Retina (tissue), 1 donor: ENCODE measurements around the gene BTBD19.
"Not testable (repeated sequence)": the region's sequence is repeated elsewhere in the genome, so short reads cannot be mapped to it uniquely, and the experiment has no call there.

Experiments used
- DNase-seq: peaks from one replicate; pipeline ENCODE4 v3.0.0-alpha.2; 2016

Gene BTBD19

DNA sequence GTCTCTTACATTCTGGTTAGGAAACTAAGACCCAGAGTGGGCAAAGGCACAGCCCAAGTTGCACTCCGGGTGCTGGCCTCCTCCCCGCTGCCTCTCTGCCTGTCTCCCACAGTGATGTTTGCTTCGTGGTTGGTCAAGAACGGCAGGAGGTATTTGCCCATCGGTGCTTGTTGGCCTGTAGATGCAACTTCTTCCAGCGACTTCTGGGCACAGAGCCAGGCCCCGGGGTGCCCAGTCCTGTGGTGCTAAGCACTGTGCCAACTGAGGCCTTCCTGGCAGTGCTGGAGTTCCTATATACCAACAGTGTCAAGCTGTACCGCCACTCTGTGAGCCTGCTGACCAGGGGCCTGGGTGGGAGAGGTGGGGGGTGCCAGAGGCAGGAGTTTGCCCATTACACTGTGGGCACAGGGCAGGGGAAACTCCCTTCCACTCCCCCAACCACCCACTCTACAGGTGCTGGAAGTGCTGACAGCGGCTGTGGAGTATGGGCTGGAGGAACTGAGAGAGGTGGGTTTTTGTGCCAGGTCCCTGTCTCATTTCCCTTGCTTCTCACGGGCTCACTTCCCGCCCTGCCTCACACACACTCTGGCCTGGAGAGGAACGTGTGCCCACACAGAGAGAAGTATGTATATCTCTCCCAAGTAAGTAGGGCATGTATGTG, 1.9 kb downstream of the BTBD19 start:
- no peak for DNase-seq

DNA sequence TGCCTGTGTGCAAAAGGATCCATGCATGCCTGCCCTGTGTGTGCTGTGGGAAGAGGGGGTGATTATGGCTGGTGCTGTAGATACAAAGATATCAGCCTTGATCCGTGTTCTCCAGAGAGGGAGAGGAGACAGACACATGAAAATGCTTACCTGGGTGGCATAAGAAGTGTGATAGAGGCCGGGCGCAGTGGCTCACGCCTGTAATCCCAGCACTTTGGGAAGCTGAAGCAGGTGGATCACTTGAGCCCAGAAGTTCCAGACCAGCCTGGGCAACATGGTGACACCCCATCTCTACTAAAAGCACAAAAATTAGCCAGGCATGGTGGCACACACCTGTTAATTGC, 2.4 kb downstream of the BTBD19 start:
- not testable (repeated sequence) for DNase-seq

DNA sequence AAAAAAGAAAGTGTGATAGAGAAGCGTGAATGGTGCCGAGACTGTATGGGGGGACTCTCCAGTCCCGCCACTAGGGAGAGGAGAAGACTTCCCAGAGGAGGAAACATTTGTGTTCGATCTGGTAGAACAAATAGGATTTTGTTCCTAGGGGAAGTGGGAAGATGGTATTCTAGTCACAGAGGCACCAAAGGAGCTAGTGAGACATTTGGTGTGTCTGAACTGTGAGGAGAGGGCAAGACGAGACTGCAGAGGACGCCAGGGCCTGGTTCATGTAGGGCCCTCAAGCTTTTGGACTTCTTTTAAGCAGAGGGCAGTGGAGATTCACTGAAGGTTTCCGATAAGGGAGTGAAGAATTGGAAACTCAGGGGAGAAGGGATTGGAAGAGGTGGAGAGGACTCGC, 2.9 kb downstream of the BTBD19 start:
- DNase-seq = no peak

DNA sequence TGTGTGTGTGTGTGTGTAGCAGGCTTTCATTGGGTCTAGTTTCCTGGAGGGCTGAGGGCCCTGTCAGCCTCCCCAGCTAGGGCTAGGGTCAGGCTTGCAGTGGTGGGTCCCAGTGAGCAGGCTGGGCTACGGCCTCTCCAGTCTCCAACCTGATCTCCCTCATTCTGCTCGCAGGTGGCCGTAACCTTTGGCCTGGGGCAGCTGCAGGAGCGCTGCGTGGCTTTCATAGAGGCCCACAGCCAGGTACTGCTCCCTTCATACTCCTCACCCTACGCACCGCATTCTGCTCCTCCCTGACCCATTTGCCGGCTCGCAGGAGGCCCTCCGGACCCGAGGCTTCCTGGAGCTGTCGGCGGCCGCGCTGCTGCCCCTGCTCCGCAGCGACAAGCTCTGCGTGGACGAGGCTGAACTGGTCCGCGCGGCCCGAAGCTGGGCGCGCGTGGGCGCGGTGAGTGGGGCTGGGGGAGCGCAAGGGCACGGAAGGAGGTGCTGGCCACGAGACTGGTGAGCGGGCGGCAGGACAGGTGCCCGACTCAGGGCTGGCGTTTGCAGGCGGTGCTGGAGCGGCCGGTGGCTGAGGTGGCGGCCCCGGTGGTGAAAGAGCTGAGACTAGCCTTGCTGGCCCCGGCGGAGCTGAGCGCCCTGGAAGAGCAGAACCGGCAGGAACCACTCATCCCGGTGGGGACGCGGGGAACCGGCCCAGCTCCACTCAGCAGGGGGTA, 4.7 kb downstream of the BTBD19 start:
- DNase-seq = no peak

DNA sequence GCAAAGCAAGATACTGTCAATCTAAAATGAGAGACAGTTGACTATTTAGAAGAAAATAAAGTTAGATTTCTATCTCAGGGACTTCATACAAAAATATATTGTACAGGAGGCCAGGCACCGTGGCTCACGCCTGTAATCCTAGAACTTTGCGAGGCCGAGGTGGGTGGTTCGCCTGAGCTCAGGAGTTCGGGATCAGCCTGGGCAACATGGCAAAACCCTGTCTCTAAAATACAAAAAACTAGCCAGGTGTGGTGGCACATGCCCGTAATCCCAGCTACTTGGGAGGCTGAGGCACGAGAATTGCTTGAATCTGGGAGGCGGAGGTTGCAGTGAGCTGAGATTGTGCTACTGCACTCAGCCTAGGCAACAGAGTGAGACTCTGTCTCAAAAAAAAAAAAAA, 7.6 kb downstream of the BTBD19 start:
- not testable (repeated sequence) for DNase-seq

DNA sequence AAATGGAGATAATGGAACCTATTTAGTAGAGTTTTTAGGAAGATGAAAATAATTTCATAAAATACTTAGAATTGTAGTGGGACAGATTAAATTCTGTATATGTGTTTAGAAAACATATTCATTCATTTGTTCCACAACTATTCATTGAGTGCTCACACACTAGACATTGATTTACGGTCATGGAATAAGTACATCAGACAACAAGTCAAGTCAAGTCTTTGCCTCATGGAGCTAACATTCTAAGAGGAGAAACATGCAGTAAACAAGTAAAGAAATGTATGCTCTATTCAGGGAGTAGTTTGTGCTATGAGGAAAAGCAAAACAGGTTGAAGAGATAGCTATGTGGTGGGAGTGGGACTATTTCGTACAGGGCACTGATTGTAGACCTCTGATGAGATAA, 9.0 kb downstream of the BTBD19 start:
- no peak for DNase-seq

DNA sequence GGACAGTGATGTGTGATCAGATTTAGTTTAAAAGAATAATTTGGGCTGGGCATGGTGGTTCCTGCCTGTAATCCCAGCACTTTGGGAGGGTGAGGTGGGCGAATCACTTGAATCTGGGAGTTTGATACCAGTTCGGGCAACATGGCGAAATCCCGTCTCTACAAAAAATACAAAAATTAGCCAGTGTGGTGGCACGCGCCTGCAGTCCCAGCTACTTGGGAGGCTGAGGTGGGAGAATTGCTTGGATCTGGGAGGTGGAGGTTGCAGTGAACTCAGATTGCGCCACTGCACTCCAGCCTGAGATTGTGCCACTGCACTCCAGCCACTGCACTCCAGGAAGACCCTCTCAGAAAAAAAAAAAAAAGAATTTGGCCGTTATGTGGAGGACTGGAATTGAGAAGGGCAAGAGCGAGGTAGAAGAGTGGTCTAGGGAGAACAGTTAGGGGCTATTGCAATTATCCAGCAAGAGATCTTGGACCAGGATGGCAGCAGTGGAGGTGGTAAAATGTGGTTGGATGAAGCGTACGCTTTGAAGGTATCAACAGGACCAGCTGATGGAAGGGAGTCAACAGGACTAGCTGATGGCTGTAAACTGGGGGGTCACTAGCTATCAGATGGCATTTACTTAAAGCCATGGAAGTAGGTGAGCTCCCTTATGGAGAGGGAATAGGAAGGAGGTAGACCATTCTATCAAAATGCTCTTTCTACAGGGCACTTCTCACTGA, 9.6 kb downstream of the BTBD19 start:
- DNase-seq = no peak

DNA sequence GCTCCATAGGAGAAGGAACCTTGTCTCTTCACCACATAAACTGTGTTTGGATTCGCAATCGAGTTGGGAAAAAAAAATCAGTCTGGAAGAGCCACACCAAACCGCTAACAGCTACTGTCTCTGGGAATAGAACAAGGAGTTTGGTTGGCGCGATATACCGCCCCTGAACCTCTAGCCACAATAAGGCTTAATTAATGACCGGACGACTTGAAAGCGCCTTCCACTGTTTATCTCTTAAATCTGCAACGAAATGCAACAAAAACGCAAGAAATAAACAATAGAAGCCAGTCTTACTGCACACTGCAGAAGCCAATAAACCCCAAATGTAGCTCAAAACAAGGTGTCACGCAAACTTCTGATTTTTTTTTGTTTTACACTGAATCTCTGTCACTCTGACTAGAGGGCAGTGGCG, 10.9 kb downstream of the BTBD19 start:
- DNase-seq = no peak

DNA sequence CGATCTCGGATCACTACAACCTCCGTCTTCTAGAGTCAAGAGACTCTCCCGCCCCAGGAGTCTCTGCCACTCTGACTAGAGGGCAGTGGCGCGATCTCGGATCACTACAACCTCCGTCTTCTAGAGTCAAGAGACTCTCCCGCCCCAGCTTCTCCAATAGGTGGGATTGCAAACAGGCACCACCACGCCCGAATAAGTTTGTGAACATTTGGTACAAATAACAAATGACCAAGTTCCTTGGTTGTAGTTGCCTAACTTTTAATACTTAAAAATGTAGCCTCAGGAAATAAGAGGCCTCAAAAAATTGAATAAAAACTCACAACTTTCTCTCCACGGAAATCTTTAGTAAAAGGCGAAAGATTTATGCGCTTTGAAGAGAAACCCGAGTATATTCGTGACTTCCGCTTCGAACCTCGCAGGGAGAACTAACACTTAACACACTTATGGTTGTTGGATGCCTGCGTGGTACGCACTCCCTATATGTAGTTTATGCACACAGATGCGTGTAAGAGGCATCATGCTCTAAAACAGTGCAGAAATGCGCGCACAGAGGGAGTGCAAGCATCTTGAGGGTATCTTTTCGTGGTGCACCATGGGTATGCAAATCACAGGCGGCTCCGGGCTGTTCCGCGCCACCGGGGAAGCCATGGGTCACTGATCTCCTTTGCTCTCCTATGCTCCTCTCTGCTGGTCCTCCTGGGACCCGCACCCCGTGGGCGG, 11.4 kb downstream of the BTBD19 start:
- peak; percentile 95 for DNase-seq

DNA sequence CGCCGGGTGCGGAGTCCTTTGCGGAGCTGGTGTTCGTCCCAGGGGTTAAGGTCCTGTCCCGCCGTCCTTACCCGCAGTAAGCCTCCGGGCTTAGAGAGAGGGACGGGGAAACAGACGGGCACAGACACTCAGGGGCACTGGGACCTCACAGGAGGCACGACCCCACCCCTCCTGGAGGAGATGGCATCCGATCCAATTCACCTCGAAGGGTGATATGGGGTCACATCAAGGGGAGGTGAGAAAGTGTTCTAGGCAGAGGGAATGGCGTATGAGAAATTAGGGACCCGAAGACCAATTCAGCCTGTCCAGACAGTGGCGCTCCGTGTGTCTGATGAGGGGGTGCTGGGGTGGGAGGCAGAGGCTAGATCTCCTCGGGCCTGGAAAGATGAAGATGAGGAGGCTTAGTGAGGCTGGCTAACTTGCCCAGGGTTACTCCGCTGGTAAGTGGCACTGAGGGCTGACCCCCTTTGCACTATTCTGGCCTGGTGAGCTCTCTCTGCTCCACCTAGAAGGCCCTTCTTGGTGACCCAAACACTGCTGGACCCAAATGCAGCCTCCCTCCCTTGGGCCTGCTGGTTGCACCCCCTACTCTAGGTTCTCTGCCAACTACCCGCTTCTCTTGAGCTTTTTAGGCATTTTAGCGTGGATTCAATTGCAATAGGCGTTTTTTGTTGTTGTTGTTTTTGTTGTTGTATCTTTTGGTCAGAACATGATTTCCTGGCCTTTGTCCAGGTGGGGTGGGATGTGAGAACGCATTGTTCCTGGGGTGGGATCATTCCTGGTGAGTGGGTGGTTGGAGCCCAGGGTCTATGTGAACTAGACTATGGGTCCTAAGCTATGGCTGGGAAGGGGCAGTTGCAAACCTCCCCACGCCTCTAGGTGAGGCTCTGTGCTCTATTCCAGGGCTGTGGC, 12.3 kb downstream of the BTBD19 start:
- no peak for DNase-seq

DNA sequence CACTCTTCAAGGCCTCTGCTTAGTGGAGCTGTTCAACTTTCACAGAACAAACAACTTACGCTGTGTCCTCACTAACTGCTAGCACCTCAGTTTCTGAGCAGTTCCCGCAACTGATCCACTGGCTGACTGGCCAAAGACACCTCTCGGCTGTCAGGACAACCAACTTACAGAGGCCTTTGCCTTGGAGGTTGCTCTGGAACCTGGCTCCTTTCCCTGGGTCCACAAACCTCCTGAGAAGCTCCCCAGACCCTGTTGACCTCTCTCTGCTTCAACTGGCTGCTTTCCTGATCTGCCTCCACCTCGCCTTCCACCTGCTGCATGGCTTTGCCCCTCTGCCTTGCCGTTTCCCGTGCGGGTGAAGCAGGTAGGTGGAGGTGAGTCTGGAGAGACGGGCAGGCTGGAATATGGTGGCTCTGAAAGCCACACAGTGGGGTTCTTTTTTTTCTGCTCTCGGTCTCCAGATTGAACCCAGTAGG, 13.0 kb downstream of the BTBD19 start:
- no peak for DNase-seq

DNA sequence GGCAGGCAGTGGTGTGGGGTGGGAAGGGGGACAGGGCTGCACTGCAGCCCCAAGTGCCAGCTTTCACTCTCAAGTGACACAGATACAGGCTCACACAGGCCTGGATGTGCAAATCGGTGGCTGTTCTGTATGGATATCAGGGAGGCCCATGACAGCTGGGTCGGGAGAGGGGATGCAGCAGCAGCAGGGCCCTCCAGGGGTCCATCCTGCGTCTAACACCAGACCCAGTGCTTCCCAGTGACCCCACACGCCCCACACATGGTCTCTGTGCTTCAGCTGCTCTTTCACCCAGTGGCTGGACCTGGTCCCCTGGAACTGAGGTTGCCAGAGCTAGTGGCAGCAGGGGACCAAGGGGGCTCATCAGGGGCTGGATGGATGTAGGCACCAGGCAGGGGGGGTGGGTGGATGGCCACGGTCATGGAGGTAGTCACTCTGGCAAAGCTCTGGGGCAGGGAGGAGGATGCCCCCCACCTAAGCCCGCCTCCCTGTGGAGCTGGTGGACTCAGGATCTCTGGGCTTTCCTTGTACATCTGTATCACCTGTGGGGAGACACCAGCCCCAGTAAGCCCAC, 13.9 kb downstream of the BTBD19 start:
- DNase-seq = no peak

DNA sequence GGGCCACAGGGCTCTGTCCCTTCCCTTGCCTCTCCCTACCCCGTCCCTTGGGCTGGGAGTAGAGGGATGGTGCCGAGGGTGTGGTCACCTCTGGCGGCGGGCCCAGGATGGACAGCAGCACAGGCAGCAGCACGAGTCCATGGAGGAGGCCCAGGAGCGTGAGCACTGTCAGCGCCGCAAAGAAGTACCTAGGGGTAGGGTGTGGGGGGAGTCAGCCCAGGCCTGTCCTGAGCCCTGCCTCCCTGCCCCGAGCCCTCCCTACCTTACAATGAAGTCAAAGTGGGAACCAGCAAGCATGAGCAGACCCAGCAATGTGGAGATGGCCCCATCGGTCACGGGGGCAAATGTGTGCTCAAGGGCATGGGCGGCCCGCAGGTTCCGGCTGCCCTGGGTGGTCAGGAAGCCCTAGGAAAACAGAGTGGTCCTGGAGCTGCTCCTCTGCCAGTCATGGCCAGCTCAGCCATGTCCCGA, 14.7 kb downstream of the BTBD19 start:
- DNase-seq = no peak

DNA sequence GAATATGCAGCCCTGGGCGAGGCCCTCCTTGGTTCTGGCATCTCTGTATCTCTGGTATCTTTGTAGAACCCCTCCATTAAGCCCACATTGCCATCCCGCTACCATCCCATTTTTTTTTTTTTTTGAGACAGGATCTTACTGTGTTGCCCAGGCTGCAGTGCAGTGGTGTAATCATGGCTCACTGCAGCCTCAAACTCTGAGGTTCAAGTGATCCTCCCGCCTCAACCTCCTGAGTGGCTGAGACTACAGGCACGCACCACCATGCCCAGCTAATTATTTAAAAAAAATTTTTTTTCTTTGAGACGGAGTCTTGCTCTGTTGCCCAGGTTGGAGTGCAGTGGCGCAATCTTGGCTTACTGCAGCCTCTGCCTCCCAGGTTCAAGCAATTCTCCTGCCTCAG, 16.1 kb downstream of the BTBD19 start:
- not testable (repeated sequence) for DNase-seq

DNA sequence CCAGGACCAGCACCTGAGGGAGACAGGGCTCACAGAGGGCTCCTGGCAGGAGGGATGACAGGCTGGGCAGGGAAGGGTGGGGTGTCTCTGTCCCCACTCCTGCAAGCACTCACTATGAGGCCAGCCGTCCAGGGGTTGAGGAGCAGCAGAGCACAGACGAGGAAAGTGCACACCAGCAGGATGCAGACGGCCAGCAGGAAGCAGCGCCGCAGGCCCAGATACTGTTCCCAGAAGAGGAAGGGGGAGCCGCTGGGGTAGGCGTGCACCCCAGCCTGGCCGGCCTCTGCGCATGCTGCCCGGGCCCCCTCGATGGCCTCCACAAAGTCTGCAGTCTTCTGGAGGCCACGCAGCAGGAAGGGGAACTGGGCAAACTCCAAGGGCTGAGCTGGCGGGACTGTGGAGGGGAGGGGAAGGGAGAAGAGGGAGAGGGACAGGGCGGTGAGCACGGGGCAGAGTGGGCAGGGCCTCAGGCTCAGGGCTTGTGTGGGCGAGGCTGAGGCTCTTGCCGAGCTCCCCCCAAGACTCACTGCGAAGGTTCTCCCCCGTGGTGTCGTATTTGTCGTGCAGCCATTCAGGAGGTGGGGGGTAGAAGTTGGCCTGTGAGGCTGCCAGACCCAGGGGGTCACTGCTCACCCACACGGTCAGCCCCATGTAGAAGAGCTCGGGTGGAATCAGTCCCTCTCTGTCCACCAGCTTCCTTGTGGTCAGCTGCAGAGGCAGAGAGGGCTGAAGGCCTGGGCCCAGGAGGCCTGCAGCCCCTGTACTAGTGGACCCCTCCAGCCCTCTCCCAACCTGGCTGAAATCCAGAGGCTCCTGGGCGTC, 18.3 kb downstream of the BTBD19 start:
- DNase-seq = no peak

DNA sequence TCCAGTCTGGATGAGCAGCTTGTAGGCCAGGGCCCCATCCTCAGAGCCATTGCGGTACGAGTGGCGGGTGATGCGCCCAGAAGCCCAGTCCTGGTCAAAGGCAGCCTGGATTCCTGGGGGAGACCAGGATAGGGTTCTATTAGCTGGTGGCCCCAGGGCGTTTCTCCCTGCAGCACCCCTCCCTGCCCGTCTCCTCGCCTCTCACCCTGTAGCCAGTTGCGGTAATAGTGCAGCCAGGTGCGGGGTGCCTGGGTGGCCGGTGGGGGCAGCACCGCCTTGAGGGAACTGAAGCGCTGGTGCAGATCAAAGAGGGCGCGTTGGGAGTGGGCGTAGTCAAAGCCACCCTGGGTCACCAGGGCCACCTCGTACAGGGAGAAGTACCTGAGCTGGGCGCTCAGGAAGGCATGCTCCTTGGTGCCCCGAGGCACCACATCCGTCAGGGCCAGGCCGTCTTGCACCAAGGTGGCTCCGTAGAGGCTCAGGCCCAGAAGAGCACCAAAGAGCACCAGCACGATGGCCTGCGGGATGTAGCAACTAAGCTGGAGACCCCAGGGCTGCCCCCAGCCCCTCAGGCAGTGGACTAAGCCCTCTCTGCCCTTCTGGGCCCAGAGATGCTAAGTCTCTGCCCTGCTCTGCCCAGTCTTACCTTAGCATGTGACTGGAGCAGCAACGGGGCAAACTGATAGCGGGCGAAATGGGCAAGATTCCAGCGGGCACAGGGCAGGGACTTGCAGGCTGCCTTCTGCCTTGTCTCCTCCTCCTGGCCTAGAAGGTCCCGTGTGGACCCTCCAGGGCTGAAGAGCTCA, 19.1 kb downstream of the BTBD19 start:
- DNase-seq = no peak

DNA sequence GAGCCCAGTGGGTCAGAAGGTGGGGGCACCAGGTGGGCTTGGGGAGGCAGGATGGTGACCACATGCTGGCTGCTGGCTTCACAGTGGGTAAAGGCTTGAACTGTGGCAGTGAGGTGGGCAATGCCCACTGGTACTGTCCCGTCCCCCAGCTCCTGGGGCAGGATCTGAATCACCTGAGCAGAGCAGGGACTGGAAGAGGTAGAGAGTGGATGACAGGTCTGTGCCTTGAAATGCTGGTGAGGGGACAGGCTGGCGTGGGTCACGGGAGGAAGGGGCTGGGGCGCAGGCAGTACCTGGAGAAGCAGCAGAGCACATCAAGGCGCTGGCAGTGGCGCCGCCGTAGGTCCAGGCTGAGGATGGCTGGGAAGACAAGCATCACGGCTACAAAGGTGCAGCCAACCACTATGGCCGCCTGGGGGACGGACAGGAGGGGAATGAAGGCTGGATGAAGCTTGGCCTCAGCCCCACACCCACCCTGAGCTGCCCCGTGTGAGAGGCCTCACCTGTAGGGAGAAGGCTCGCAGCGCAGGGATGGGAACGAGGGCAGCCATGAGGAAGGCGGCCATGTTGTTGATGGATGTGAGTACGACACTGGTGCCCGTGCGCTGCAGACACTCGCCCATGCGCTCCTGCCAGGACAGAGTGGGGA, 19.8 kb downstream of the BTBD19 start:
- DNase-seq = no peak

DNA sequence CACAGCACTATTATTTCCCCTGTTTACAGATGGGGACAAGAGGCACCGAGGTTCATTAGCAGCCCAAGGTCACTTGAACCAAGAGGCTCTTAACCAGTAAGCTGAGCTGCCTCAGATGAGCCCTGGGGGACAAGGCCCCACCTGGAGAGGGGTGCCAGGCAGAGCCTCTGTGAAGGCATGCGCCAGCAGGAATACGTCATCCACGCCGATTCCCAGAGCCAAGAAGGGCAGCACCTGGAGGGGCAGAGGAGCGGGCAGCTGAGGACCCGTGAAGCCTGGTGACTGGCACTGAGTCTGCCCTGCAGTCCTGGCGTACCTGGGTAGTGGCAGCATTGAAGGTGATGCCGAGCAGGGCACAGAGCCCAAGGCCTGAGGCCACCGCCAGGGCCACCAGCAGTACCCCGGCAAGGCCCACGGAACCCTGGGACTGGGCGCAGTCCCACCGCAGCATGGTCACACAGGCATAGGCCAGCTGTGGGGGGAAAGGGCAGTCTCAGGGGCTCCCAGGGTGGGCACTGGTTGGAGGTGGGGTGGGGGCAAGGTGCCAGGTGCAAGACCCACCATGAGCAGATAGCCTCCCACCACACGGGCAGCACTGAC, 20.6 kb downstream of the BTBD19 start:
- no peak for DNase-seq
